HepG2 (cell line): Measurements from ENCODE around the gene GEMIN2. TPM values are rescaled to one million over a fixed set of nuclear protein-coding genes. Genes with fewer than 3 reads are reported as not detected.
A peak's percentile ranks its signal among the peaks of the same experiment; 100 is the strongest.

Experiments used
- ATF7 ChIP-seq, 2 experiments: fragments of 450-650 bp in 1 of 2; sonication (generic) in 1 of 2; formaldehyde crosslinking in 1 of 2; IDR thresholded peaks; 2 replicates each; pipeline versions ENCODE4 v1.4.0 to v1.6.1; 2016 to 2020; ENCODE audit warnings: antibody characterized with exemption in 1 of 2, mild to moderate bottlenecking in 1 of 2, missing genetic modification reagents in 1 of 2
- CHD4 ChIP-seq: fragments of 200-600 bp; sonication (generic); IDR thresholded peaks from 2 replicates; pipeline ENCODE4 v1.7.0; 2017; ENCODE audit warnings: mild to moderate bottlenecking, low read length, borderline replicate concordance
- HDAC1 ChIP-seq: sonication (generic); formaldehyde crosslinking; IDR thresholded peaks from 2 replicates; pipeline ENCODE4 v1.5.1; 2020; ENCODE audit warnings: mild to moderate bottlenecking, missing genetic modification reagents
- MXD4 ChIP-seq: IDR thresholded peaks from 2 replicates; pipeline ENCODE4 v1.6.1; 2016; ENCODE audit warnings: mild to moderate bottlenecking, missing biosample characterization, missing genetic modification reagents
- SALL1 ChIP-seq: sonication (generic); formaldehyde crosslinking; IDR thresholded peaks from 2 replicates; pipeline ENCODE4 v1.8.0; 2022; ENCODE audit warnings: mild to moderate bottlenecking, missing genetic modification reagents
- UBTF ChIP-seq: sonication (generic); formaldehyde crosslinking; IDR thresholded peaks from 2 replicates; pipeline ENCODE4 v1.4.0; 2020; ENCODE audit warnings: mild to moderate bottlenecking, missing genetic modification reagents
- ZNF234 ChIP-seq: sonication (generic); formaldehyde crosslinking; conservative IDR thresholded peaks from 2 replicates; pipeline ENCODE4 v1.5.1; 2020; ENCODE audit warnings: mild to moderate bottlenecking, missing genetic modification reagents
- ZNF639 ChIP-seq: conservative IDR thresholded peaks from 2 replicates; pipeline ENCODE4 v1.6.1; 2018; ENCODE audit warnings: missing genetic modification reagents
- ZSCAN12 ChIP-seq: sonication (generic); formaldehyde crosslinking; IDR thresholded peaks from 2 replicates; pipeline ENCODE4 v1.9.0; 2021; ENCODE audit warnings: mild to moderate bottlenecking, missing genetic modification reagents
- ZSCAN9 ChIP-seq: IDR thresholded peaks from 2 replicates; pipeline ENCODE4 v1.6.1; 2016; ENCODE audit warnings: borderline replicate concordance
- polyA plus RNA-seq, 8 experiments: library from polyadenylated mRNA; depleted of rRNA in 3 of 8; stranded (reverse) in 7 of 8; unstranded in 1 of 8; fragments of >200 nt; fragmentation: Illumina TruSeq in 4 of 8; extraction: Trizol in 4 of 8; gene quantifications; 2 replicates each; pipeline versions ENCODE4 v1.2.1 to v1.2.3, GENCODE V29; 2011 to 2016; ENCODE audit warnings: low read depth in 4 of 8, missing spikeins in 1 of 8, mixed read lengths in 1 of 8; ENCODE audit not compliant: insufficient read depth in 1 of 8
- total RNA-seq, 5 experiments: library from RNA; depleted of rRNA; stranded (reverse); fragments of >200 nt; fragmentation: Illumina TruSeq; extraction: Trizol; gene quantifications; 2 replicates each; pipeline ENCODE4 v1.2.3, GENCODE V29; 2016; ENCODE audit warnings: low read depth in 1 of 5
- TF ChIP-seq, protein P1 (sequence below): sonication (generic); formaldehyde crosslinking; IDR thresholded peaks from 2 replicates; pipeline ENCODE4 v1.8.1; 2023; ENCODE audit warnings: mild to moderate bottlenecking, missing genetic modification reagents
- TF ChIP-seq, protein P2 (sequence below): IDR thresholded peaks from 2 replicates; pipeline ENCODE4 v1.6.1; 2016; ENCODE audit warnings: control low read depth
- TF ChIP-seq, protein P3 (sequence below): IDR thresholded peaks from 2 replicates; pipeline ENCODE4 v1.6.1; 2016

GEMIN2 gene
- total and polyA plus RNA-seq, 2 of the 13 experiments (the other 11 are each of a cell fraction or from before 2014, with no cell fraction given): 54.8 to 110 TPM

DNA sequence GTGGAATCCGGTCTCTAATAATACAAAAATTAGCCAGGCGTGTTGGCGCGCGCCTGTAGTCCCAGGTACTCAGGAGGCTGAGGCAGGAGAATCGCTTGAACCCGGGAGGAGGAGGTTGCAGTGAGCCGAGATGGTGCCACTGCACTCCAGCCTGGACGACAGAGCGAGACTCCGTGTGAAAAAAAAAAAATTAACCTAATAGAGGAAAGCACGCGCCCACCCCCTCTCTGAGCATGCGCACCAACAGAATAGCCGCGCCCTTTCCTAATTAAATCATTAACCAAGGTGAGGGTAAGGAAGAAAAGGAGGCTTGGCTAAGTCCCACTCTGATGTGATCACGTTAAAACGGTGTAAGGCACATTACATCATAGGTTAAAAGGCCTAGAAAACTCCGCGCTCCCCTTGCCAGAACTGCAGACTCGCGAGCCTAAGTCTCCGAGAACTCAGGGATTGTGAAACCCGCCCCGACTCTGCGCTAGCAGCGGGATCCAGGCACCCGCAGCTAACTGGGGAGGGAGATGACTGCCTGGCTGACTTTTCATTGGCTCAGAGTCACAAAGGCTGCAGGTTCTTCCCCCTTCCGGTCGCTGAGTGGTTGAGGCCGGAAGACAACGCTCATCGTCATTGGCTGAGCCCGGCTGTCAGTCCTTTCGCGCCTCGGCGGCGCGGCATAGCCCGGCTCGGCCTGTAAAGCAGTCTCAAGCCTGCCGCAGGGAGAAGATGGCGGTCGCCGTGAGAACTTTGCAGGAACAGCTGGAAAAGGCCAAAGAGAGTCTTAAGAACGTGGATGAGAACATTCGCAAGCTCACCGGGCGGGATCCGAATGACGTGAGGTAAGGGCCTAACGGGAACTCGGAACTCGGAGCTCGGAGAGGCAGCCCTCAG, 60.7 kb downstream of the GEMIN2 start, which contains the start of gene PNN (continued):
- TF ChIP-seq MXD4 (CRISPR knock-in tag) (peak; percentile 46), ZSCAN12 (CRISPR knock-in tag) (peak; percentile 52; the same call in 1 of the 2 replicates), HDAC1 (no peak; the same call in 1 of the 2 replicates), ATF7 (IDR thresholded peaks at IDR 0.05) (peak; percentile 98), ATF7 (CRISPR knock-in tag; IDR thresholded peaks at IDR 0.05) (peak; percentile 98), ZNF234 (peak; percentile 2; the same call in 1 of the 2 replicates), UBTF (CRISPR knock-in tag) (no peak), SALL1 (CRISPR knock-in tag) (peak; percentile 92), CHD4 (peak; percentile 99; the same call in 1 of the 2 replicates), ZSCAN9 (CRISPR knock-in tag) (peak; percentile 57), ZNF639 (CRISPR knock-in tag) (peak; percentile 89)
- TF ChIP-seq, protein P1, sequence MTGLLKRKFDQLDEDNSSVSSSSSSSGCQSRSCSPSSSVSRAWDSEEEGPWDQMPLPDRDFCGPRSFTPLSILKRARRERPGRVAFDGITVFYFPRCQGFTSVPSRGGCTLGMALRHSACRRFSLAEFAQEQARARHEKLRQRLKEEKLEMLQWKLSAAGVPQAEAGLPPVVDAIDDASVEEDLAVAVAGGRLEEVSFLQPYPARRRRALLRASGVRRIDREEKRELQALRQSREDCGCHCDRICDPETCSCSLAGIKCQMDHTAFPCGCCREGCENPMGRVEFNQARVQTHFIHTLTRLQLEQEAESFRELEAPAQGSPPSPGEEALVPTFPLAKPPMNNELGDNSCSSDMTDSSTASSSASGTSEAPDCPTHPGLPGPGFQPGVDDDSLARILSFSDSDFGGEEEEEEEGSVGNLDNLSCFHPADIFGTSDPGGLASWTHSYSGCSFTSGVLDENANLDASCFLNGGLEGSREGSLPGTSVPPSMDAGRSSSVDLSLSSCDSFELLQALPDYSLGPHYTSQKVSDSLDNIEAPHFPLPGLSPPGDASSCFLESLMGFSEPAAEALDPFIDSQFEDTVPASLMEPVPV (CRISPR knock-in tag): peak; percentile 97
- TF ChIP-seq, protein P2, sequence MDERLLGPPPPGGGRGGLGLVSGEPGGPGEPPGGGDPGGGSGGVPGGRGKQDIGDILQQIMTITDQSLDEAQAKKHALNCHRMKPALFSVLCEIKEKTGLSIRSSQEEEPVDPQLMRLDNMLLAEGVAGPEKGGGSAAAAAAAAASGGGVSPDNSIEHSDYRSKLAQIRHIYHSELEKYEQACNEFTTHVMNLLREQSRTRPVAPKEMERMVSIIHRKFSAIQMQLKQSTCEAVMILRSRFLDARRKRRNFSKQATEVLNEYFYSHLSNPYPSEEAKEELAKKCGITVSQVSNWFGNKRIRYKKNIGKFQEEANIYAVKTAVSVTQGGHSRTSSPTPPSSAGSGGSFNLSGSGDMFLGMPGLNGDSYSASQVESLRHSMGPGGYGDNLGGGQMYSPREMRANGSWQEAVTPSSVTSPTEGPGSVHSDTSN (CRISPR knock-in tag): peak; percentile 97
- TF ChIP-seq, protein P3, sequence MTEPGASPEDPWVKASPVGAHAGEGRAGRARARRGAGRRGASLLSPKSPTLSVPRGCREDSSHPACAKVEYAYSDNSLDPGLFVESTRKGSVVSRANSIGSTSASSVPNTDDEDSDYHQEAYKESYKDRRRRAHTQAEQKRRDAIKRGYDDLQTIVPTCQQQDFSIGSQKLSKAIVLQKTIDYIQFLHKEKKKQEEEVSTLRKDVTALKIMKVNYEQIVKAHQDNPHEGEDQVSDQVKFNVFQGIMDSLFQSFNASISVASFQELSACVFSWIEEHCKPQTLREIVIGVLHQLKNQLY (CRISPR knock-in tag): peak; percentile 77
